HS-27A (cell line): Measurements from ENCODE around the gene CNN2.

Experiments
- DNase-seq: peaks from one replicate; pipeline ENCODE4 v3.0.0-alpha.2; 2012; ENCODE audit warnings: low read depth, missing footprints

The CNN2 gene

DNA sequence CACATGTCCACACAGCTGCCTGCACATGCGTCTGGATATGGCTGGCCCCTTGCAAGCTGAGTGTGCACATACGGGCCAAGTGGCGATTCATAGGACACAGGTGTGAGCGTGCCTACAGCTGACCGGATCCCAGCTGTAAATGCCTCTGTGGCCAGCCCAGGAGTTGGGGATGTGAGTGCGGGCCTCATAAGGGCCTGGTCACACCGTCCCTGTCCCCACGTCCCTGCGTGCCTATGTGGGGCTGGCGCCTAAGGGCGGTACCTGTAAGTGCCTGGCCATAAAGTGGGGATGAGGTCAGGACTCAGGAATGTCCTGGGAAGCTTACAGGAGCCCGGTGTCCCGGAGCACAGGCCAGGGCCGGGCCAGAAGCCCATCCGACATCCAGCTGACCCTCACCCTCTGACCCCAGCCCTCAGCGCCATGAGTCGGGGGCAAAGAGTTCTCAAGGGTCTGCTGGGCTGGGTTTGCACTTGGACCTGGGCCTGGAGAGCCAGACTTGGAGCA is 39.2 kb downstream of the CNN2 start:
- DNase-seq = no peak

DNA sequence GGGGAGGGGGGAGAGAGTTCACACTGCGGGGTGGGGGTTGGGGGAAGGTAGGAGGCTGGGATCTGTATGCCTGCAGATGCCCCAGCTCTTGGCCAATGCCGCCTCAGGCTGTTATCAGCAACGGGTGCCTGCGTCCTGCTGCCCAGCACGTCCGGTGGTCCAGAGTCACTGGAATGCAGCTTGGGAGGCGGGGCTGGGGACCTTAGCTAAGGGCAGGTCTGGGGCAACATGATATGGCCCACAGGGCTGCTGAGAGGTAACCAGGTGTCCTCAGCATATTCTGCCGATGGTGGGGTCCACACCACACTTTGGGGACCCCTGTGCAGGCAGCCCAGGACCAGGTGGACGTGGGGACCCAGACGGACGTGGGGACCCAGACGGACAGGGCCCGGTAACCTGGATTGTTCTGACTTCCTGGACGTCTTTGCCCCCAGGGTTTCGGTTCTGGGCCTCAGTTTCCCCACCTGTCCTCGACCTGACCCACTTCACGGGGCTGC is 39.9 kb downstream of the CNN2 start:
- no peak for DNase-seq

DNA sequence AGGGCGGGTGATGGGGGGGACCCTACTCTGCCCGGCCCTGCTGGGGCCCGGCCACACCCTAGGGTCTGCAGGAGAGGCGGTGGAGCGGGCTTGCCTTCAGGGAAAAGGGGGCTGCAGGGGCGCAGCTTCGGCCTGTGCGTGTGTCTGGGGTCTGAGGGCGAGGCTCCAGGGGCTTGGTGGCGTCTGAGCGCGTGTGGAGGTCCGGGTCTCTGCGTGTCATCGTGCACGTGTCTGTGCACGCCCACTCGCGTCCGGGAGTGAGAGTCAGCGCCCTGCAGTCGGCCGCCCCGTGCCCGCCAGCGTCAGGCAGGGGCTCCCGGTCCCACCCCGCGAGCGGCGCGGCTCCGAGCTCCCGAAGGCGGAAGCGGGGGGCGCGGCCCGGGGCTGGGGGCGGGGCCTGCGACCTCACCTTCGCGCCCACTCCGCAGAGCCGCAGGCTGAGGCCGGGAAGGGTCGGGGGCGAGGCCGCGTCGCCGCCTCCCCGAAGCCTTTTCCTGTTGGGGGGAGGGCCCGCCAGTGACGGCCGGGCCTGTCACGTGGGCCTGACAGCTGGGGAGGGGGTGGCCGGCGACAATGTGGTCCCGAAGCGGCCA is 40.4 kb downstream of the CNN2 start, which contains the start of gene ARHGAP45:
Gene ARHGAP45, plus strand, starts transcription at position 420 of the 593 bp plus-strand sequence. CDS start 239 bp downstream, outside the sequence.
- DNase-seq = no peak

DNA sequence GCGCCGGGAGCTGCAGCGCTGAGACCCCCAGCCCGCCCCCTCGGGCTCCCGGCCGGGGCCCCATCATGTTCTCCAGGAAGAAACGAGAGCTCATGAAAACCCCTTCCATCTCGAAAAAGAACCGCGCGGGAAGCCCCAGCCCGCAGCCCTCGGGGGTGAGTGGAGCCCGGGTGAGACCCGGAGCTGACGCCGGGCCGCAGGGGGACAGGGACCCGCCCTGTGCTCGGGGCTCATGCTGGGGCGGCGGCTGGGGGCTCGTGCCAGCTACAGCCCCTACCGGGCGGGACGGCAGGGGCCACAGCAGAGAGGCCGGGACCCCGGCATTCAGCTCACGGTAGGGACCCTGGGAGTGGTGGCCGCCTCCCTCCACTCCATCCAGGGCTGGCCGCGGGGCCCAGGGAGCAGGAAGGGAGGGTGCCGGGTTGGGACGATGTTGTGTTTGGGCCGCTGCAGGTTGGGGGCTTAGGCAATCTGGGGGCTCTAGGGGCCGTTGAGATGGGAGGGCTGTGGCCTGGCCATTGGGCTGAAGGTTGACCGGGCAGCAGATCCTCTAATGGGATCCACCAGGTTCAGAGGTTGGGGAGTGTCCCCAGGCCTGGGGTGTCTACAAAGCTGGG is 41.0 kb downstream of the CNN2 start:
- DNase-seq = no peak

DNA sequence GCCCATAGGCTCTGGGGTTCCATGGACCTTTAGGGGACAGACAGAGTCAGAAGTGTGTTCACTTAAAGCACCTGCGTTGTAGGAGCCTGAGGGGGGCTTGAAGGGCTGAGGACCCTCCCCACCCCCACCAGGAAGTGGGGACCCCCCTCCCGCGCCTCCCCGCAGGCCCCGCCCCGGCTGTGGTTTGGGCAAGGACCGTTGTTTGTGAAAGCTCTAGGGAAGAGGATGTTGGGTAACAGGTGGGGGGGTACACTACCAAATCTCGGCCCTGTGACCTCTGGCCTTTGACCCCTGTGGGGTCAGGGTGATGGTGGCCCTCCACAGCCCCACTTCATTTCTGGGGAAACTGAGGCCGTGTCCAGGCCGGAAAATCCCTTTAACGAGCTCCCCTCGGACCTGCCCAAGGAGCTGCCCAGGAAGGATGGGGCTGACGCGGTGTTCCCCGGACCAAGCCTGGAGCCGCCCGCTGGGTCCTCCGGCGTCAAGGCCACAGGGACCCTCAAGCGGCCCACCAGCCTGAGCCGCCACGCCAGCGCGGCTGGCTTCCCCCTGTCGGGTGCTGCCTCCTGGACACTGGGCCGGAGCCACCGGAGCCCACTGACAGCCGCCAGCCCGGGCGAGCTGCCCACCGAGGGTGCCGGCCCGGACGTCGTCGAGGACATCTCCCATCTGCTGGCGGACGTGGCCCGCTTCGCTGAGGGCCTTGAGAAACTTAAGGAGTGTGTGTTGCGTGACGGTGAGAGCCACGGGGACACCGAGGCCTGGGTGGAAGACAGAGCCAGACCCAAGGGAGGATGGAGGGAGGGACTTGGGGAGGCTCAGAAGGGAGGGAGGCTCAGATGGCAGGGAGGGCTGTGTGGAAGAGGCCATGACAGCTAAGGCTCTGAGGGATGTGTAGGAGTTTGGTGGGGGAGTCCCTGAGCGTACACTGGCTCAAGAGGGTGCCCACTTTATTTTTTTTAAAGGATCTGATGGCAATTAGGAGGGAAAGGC is 41.9 kb downstream of the CNN2 start:
- no peak for DNase-seq

DNA sequence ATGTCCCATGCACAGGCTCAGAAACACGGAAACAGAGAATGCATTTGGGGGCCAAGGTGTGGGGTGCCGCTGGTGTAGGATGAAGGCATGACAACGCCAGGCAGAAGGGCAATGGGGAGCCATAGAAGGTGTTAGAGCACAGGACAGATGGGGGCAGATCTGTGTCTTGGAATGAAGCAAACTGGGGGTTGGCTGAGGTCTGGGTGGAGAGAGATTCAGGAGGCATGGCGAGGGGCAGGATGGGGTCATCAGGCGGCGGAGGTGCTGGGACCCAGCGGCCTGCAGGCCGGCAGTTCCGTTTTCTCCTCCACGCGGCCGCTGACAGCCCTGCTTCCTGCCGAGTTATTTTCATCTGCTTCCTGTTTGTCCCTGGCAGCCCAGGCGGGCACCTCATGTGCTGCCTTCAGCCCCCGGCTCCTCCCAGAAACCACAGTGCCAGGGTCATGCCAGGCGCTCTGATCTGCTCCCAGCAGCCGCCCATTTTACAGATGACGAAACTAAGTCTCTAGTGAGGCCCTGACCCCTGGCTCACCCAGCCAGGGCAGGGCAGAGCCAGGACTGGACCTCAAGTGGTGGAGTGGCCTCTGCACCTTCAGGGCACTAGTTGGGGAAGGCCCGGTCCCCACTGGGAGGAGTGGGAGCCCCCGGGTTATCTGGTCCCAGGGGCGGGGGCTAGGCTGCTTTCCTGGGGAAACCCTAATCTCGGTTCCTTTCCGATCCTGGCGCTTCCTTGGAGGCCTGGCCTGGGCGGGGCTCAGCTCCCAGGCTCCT is 42.8 kb downstream of the CNN2 start:
- DNase-seq = no peak

DNA sequence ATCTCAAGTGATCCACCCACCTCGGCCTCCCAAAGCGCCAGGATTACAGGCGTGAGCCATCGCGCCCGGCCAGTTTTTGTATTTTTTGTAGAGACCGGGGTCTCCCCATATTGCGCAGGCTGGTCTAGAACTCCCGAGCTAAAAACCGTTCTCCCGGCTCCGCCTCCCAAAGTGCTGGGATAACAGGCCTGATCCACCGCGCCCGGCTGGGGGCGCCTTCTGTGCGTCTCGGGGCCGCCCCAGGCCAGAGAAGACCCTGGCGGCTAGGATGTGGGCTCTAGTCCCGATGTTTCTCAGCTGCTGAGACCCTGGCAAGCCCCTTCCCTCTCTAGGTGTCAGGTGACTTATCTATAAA is 44.1 kb downstream of the CNN2 start:
- no peak for DNase-seq

DNA sequence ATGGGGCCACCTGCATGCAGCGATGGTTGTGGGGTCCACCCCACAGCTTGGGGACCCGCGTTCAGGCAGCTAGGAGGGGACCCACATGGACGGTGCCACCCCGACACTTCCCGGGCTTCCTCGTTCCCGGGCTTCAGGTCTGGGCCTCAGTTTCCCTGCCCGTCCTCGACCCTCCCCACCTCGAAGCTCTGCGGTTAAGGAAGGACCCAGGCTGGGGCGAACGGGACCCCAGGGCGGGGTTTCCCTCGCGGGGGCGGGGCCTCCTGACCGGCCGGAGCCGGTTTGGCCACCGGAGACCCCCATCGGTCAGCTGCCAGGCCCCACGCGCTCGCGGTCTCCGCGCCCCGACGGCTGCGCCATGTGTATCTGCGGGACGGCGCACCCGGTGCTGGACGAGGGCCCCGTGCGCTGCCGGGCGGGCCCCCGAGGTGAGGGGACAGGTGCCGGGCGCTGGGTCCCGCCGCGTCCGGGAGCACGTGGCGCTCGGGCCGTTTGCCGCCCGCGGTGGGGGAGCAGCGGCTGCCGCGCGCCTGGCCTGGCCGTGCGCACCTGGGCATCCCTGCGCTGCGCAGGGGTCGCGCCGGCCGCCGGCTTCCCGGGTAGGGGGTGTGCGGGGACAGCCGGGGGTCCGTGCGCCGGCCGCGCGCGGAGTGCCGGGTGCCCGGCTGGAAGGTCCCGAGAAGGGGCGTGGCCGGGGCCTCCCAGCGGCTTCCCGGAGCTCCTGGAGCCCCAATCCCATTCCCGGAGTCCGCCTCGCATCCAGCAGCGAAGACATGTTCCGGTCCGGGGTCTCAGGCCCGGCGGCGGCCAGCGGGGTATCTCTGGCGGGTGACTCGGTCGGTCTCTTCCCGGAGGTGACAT is 44.8 kb downstream of the CNN2 start:
- no peak for DNase-seq

DNA sequence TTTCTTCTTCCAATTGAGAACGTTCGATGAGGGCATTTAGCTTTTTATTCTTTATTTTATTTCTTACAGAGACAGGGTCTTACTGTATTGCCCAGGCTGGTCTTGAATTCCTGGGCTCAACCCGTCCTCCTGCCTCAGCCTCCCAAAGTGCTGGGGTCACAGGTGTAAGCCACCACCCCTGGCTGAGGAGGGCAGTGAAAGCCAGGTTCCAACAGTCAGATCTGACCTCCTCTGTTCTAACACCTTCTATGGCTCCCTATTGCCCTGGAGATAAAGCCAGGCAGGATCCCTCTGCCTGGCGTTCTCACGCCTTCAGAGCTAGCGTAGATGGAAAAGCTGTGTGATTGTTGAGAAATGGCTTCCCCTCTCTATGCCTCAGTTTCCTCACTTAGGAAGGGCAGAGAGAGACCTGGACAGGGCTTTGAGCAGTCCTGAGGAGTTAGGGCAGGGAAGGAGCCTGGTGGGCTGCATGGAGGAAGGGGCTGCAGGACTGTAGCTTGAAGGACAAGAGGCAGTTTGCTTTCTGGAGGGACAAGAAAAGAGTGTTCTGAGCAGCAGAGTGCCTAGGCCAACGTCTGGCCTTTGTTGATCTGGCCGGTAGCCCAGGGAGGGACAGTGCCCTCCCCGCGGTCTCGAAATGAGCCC is 46.1 kb downstream of the CNN2 start:
- DNase-seq = no peak

DNA sequence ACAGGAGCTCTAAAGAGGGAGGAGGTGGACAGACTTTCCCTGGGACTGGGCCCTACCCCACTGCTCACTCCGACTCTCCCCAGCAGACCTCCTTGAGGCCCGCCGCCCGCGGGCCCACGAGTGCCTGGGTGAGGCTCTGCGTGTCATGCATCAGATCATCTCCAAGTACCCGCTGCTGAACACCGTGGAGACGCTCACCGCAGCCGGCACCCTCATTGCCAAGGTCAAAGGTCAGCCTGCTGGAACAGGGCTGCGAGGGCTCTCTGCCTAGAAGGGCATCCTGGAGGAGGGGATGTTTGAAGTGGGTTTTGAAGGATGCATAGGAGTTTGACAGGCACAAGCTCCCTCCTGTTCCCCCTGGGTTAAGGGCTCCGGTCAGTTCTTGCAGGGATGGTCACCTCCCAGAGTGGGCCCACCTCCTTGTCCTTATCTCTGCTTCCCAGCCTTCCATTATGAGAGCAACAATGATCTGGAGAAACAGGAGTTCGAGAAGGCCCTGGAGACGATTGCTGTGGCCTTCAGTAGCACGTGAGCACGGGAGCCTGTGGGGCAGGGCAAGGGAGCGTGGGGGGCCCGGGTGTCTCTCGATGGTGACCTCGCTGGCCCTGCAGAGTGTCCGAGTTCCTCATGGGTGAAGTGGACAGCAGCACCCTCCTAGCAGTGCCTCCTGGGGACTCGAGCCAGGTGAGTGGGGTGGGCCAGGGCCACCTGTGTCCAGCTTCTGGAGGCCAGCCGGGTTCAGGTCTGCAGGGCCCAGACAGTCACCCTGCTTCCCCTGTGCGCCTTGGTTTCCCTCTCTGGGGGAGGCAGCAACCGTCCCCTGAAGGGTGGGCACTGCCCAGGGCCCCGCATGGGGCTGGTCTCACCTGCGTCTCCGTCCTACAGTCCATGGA is 46.9 kb downstream of the CNN2 start:
- no peak for DNase-seq

DNA sequence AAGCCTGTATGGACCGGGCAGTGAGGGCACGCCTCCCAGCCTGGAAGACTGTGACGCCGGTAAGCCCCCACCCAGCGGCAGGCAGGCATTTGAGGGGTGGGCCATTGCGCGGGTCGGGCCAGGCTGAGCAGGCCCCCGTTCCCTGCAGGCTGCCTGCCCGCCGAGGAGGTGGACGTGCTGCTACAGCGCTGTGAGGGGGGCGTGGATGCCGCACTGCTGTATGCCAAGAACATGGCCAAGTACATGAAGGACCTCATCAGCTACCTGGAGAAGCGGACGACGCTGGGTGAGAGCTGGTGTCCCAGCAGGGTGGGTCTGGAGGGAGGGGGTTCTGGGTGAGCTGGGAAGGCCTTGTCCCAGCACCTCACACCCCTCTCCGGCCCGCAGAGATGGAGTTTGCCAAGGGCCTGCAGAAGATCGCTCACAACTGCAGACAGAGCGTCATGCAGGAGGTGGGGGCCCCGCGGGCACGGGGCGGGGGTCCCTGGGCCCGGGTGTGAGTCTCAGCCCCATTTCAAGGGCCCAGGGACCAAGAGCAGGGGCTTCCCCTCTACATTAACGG is 47.6 kb downstream of the CNN2 start:
- DNase-seq = no peak

DNA sequence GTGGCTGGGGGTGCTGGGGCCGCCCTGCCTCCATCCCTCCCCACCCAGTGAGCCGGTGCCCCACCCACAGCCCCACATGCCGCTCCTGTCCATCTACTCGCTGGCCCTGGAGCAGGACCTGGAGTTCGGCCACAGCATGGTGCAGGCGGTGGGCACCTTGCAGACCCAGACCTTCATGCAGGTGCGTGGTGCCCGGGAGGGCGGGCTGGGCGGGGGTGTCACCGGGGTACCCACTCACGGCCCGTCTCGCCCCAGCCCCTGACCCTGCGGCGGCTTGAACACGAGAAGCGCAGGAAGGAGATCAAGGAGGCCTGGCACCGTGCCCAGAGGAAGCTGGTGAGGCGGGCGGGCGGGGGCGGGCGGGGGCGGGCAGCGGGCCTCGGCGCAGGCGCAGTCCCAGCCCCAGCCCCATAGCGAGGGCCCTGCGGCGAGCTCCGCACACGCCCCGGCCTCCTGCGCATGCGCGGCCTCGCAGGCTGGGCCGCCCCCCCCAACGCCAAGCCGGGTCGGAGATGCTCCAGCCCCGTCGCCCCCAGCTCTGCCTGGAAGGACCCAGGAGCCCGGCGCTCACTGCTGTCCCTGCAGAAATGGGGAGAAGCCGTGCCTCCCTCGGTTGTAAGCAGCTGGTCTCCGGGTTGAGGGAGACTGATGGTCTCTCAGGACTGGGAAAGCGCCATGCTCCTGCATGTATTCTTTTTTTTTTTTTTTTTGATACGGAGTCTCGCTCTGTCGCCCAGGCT is 48.3 kb downstream of the CNN2 start:
- no peak for DNase-seq

DNA sequence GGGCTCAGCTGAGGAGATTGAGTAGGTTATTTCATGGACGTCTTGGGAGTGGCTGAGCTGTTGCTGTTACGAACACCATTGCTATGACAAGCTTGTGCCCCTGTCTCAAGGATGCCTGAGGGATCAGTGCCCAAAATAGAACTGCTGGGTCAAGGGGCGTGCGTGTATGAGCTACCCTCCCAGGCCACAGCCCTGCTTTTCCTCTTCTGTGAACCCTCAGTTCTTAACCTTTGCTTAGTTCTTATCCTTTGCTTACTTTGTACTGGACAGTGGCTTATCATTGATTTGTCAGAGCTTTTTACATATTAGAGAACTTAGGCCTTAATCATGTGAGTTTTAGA is 49.6 kb downstream of the CNN2 start:
- DNase-seq = no peak

DNA sequence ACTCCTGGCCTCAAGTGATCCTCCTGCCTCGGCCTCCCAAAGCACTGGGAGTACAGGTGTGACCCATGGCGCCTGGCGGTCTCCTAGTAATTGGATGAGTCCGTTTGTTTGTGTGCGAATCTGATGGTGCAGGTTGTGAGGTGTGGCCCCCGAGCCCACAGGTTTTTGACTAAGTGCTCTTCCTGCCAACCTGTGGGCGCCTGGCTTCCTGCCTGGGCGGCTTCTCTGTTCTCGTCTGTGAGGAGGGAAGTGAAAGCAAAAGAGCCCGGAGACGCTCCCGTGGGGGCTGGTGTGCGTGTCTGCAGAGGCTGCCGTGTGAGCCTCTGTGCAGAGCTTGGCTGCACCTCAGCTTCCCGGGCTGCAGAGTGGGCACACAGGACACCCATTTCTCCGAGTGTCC is 50.5 kb downstream of the CNN2 start:
- DNase-seq = no peak

DNA sequence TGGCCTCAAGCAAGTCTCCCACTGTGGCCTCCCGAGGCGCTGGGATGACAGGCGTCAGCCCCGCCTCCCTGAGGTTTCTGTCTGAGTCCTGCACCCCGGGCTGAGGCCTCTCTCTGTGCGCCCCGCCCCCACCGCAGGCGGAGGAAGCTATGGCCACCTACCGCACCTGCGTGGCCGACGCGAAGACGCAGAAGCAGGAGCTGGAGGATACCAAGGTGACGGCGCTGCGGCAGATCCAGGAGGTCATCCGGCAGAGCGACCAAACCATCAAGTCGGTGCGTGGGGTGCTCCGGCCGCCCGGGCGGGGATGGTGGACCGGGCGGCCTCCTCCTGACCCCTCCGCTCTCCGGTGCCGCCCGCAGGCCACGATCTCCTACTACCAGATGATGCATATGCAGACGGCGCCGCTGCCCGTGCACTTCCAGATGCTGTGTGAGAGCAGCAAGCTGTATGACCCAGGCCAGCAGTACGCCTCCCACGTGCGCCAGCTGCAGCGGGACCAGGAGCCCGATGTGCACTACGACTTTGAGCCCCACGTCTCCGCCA is 53.2 kb downstream of the CNN2 start:
- DNase-seq = no peak

DNA sequence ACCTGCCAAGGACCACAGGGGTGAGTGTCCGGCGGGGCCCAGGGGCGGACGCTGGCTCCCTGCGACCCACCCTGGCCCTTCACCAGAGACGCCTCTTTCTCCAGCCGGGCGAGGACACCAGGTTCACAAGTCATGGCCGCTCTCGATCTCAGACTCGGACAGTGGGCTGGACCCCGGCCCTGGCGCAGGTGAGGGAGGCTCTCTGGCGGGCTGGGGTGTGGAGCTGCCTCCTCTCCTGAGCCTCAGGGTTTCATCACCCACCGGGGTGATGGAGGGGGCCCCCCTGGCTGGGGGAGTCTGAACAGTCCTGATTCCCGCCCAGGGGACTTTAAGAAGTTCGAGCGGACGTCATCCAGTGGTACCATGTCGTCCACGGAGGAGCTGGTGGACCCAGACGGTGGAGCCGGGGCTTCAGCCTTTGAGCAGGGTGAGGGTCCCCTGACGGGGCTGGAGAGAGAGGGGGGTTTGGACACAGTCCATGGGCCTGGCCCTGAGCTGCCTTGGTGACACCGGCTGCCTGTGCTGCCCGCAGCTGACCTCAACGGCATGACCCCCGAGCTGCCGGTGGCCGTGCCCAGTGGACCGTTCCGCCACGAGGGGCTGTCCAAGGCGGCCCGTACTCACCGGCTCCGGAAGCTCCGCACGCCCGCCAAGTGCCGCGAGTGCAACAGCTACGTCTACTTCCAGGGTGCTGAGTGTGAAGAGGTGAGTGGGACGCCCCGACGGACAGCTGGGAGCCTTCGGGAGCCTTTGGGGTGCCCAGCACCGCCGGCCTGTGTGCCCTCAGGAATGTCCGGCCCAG is 54.2 kb downstream of the CNN2 start:
- no peak for DNase-seq
